Activated naive CD4-positive, alpha-beta T cell treated with anti-CD3 and anti-CD28 coated beads, Interleukin-2, amount 50 U/mL, for 24 hours (primary cell): Measurements from ENCODE around the gene FRMPD1.
"Not testable (repeated sequence)": the region's sequence is repeated elsewhere in the genome, so short reads cannot be mapped to it uniquely, and the experiment has no call there.

Source experiments
- H3K27ac Mint-ChIP-seq: one replicate; pipeline ENCODE4 v1.8.0; 2021; ENCODE audit warnings: mild to moderate bottlenecking, mixed read lengths
- H3K27me3 Mint-ChIP-seq: one replicate; pipeline ENCODE4 v1.8.0; 2021; ENCODE audit warnings: mixed read lengths
- H3K36me3 Mint-ChIP-seq: one replicate; pipeline ENCODE4 v1.8.0; 2021; ENCODE audit warnings: mixed read lengths
- H3K4me1 Mint-ChIP-seq: one replicate; pipeline ENCODE4 v1.8.0; 2021; ENCODE audit warnings: mixed read lengths
- H3K4me3 Mint-ChIP-seq: one replicate; pipeline ENCODE4 v1.8.0; 2021; ENCODE audit warnings: mild to moderate bottlenecking, mixed read lengths
- H3K9me3 Mint-ChIP-seq: one replicate; pipeline ENCODE4 v1.8.0; 2021; ENCODE audit warnings: mixed read lengths

The FRMPD1 gene

GRCh38 chr9:37760416-37761161 is 109.8 kb downstream of the FRMPD1 start:
- Mint-ChIP-seq H3K27ac (peak overlapping the region; percentile 43), H3K9me3 (no peaks in the 10 kb centered on the region), H3K4me1 (peaks cover 25% of the 10 kb centered on the region), H3K27me3 (no peaks in the 10 kb centered on the region), H3K4me3 (no peak overlapping the region), H3K36me3 (peaks cover 10% of the 10 kb centered on the region)

- Mint-ChIP-seq H3K27me3 (no peaks in the 10 kb centered on the region), H3K36me3 (peaks cover 8% of the 10 kb centered on the region), H3K4me3 (no peak overlapping the region), H3K4me1 (peaks cover 21% of the 10 kb centered on the region), H3K27ac (peak overlapping the region; percentile 15), H3K9me3 (no peaks in the 10 kb centered on the region)
Measured at GRCh38 chr9:37761511-37761910, 110.8 kb downstream of the FRMPD1 start.

GRCh38 chr9:37765263-37765662 is 114.5 kb downstream of the FRMPD1 start:
- H3K27ac Mint-ChIP-seq, H3K36me3 Mint-ChIP-seq, H3K27me3 Mint-ChIP-seq, H3K4me1 Mint-ChIP-seq, H3K9me3 Mint-ChIP-seq, H3K4me3 Mint-ChIP-seq: not testable (repeated sequence)

- H3K27ac Mint-ChIP-seq: no peak overlapping the region
- H3K4me3 Mint-ChIP-seq: no peak overlapping the region
- H3K36me3 Mint-ChIP-seq: peaks cover 7% of the 10 kb centered on the region
- no peaks in the 10 kb centered on the region for H3K9me3 Mint-ChIP-seq
- H3K27me3 Mint-ChIP-seq: no peaks in the 10 kb centered on the region
- peaks cover 7% of the 10 kb centered on the region for H3K4me1 Mint-ChIP-seq
Measured at GRCh38 chr9:37769306-37769705, 118.6 kb downstream of the FRMPD1 start.

- peaks cover 5% of the 10 kb centered on the region for H3K36me3 Mint-ChIP-seq
- no peak overlapping the region for H3K27ac Mint-ChIP-seq
- H3K9me3 Mint-ChIP-seq: no peaks in the 10 kb centered on the region
Measured at GRCh38 chr9:37769995-37770394, 119.2 kb downstream of the FRMPD1 start.

GRCh38 chr9:37775216-37775919 is 124.6 kb downstream of the FRMPD1 start:
- H3K9me3 Mint-ChIP-seq: no peaks in the 10 kb centered on the region
- no peak overlapping the region for H3K4me3 Mint-ChIP-seq
- no peaks in the 10 kb centered on the region for H3K27me3 Mint-ChIP-seq
- H3K36me3 Mint-ChIP-seq: peaks cover 16% of the 10 kb centered on the region
- peaks cover 5% of the 10 kb centered on the region for H3K4me1 Mint-ChIP-seq
- H3K27ac Mint-ChIP-seq: no peak overlapping the region

More at GRCh38 chr9:37769995-37770394, 119.2 kb downstream of the FRMPD1 start:
- no peak overlapping the region for H3K4me3 Mint-ChIP-seq
- H3K4me1 Mint-ChIP-seq: peaks cover 7% of the 10 kb centered on the region
- H3K27me3 Mint-ChIP-seq: no peaks in the 10 kb centered on the region

- Mint-ChIP-seq H3K4me3 (no peak overlapping the region), H3K4me1 (peaks cover 15% of the 10 kb centered on the region), H3K36me3 (peaks cover 15% of the 10 kb centered on the region), H3K27ac (no peak overlapping the region), H3K27me3 (no peaks in the 10 kb centered on the region), H3K9me3 (no peaks in the 10 kb centered on the region)
Measured at GRCh38 chr9:37776328-37776727, 125.6 kb downstream of the FRMPD1 start.

- no peaks in the 10 kb centered on the region for H3K9me3 Mint-ChIP-seq
Measured at GRCh38 chr9:37778534-37778933, 127.8 kb downstream of the FRMPD1 start.

GRCh38 chr9:37784291-37784615 is 133.5 kb downstream of the FRMPD1 start:
- peaks cover 10% of the 10 kb centered on the region for H3K36me3 Mint-ChIP-seq
- H3K4me1 Mint-ChIP-seq: peaks cover 43% of the 10 kb centered on the region
- H3K27me3 Mint-ChIP-seq: no peaks in the 10 kb centered on the region
- no peaks in the 10 kb centered on the region for H3K9me3 Mint-ChIP-seq
- peak overlapping the region; percentile 97 for H3K4me3 Mint-ChIP-seq
- peak overlapping the region; percentile 97 for H3K27ac Mint-ChIP-seq

More at GRCh38 chr9:37778534-37778933, 127.8 kb downstream of the FRMPD1 start:
- no peak overlapping the region for H3K4me3 Mint-ChIP-seq
- H3K36me3 Mint-ChIP-seq: peaks cover 21% of the 10 kb centered on the region
- H3K27me3 Mint-ChIP-seq: no peaks in the 10 kb centered on the region
- H3K27ac Mint-ChIP-seq: no peak overlapping the region
- H3K4me1 Mint-ChIP-seq: peaks cover 35% of the 10 kb centered on the region

- Mint-ChIP-seq H3K27ac (peak within 1 kb of the TSS; percentile 97), H3K36me3 (peaks cover 10% of the 10 kb centered on the region), H3K27me3 (no peaks in the 10 kb centered on the region), H3K4me3 (peak within 1 kb of the TSS; percentile 97), H3K4me1 (peaks cover 41% of the 10 kb centered on the region), H3K9me3 (no peaks in the 10 kb centered on the region)
Measured at GRCh38 chr9:37784616-37785483, 134.1 kb downstream of the FRMPD1 start, which contains the start of gene EXOSC3. TSS of gene EXOSC3 (minus strand) at chr9:37785064. CDS start at chr9:37785044, 20 bp downstream.

GRCh38 chr9:37787059-37787458 is 136.3 kb downstream of the FRMPD1 start:
- no peaks in the 10 kb centered on the region for H3K9me3 Mint-ChIP-seq
- H3K4me3 Mint-ChIP-seq: no peak overlapping the region
- no peaks in the 10 kb centered on the region for H3K27me3 Mint-ChIP-seq
- no peak overlapping the region for H3K27ac Mint-ChIP-seq
- peaks cover 15% of the 10 kb centered on the region for H3K36me3 Mint-ChIP-seq
- peaks cover 23% of the 10 kb centered on the region for H3K4me1 Mint-ChIP-seq

- Mint-ChIP-seq H3K36me3 (peaks cover 6% of the 10 kb centered on the region), H3K4me1 (peaks cover 10% of the 10 kb centered on the region), H3K4me3 (no peak overlapping the region), H3K9me3 (no peaks in the 10 kb centered on the region), H3K27ac (no peak overlapping the region), H3K27me3 (no peaks in the 10 kb centered on the region)
Measured at GRCh38 chr9:37788332-37788731, 137.6 kb downstream of the FRMPD1 start.

- Mint-ChIP-seq H3K27me3 (no peaks in the 10 kb centered on the region), H3K36me3 (peaks cover 6% of the 10 kb centered on the region), H3K27ac (no peak overlapping the region), H3K4me3 (no peak overlapping the region), H3K9me3 (no peaks in the 10 kb centered on the region), H3K4me1 (peaks cover 5% of the 10 kb centered on the region)
Measured at GRCh38 chr9:37790096-37790495, 139.3 kb downstream of the FRMPD1 start.

GRCh38 chr9:37792122-37792521 is 141.4 kb downstream of the FRMPD1 start:
- Mint-ChIP-seq H3K27ac (no peak overlapping the region), H3K27me3 (no peaks in the 10 kb centered on the region), H3K4me3 (no peak overlapping the region), H3K4me1 (no peaks in the 10 kb centered on the region), H3K9me3 (no peaks in the 10 kb centered on the region), H3K36me3 (peaks cover 6% of the 10 kb centered on the region)

GRCh38 chr9:37796232-37796631 is 145.5 kb downstream of the FRMPD1 start:
- Mint-ChIP-seq H3K4me3 (no peak overlapping the region), H3K9me3 (no peaks in the 10 kb centered on the region), H3K27me3 (no peaks in the 10 kb centered on the region), H3K27ac (no peak overlapping the region), H3K4me1 (peaks cover 17% of the 10 kb centered on the region), H3K36me3 (peaks cover 5% of the 10 kb centered on the region)
